SHP77 treated with DMSO at 0.1 percent for 48 hours (cell line): ENCODE measurements around the gene ZSWIM9.
A peak's percentile ranks its signal among the peaks of the same experiment; 100 is the strongest.

Source experiments
- DNase-seq: peaks from one replicate; lab custom pipeline; 2025; lab: John Stamatoyannopoulos, UW

The ZSWIM9 gene

GRCh38 chr19:48175578-48175977, 5.1 kb downstream of the ZSWIM9 start:
- DNase-seq = no peak

- no peak for DNase-seq
Observed at GRCh38 chr19:48176226-48176625, 5.7 kb downstream of the ZSWIM9 start.

- DNase-seq = no peak
Observed at GRCh38 chr19:48181505-48181904, 11.0 kb downstream of the ZSWIM9 start.

GRCh38 chr19:48182434-48182833, 12.0 kb downstream of the ZSWIM9 start:
- no peak for DNase-seq

- no peak for DNase-seq
Observed at GRCh38 chr19:48183356-48183755, 12.9 kb downstream of the ZSWIM9 start.

- no peak for DNase-seq
Observed at GRCh38 chr19:48186015-48186414, 15.5 kb downstream of the ZSWIM9 start.

GRCh38 chr19:48186541-48186991, 16.1 kb downstream of the ZSWIM9 start:
- DNase-seq = no peak

- DNase-seq = no peak
Observed at GRCh38 chr19:48190288-48190884, 19.9 kb downstream of the ZSWIM9 start.

GRCh38 chr19:48190885-48191284, 20.4 kb downstream of the ZSWIM9 start:
- no peak for DNase-seq

GRCh38 chr19:48192750-48193149, 22.3 kb downstream of the ZSWIM9 start:
- no peak for DNase-seq

- DNase-seq = no peak
Observed at GRCh38 chr19:48194041-48194843, 23.8 kb downstream of the ZSWIM9 start.

- no peak for DNase-seq
Observed at GRCh38 chr19:48194844-48195830, 24.7 kb downstream of the ZSWIM9 start.

GRCh38 chr19:48196321-48196763, 25.9 kb downstream of the ZSWIM9 start:
- DNase-seq = no peak

- no peak for DNase-seq
Observed at GRCh38 chr19:48196933-48197665, 26.6 kb downstream of the ZSWIM9 start.

- DNase-seq = no peak
Observed at GRCh38 chr19:48203222-48203793, 32.8 kb downstream of the ZSWIM9 start.

GRCh38 chr19:48203794-48204628, 33.5 kb downstream of the ZSWIM9 start:
- peak; percentile 98 for DNase-seq

GRCh38 chr19:48206397-48207093, 36.1 kb downstream of the ZSWIM9 start:
- DNase-seq = no peak

- no peak for DNase-seq
Observed at GRCh38 chr19:48210005-48210404, 39.5 kb downstream of the ZSWIM9 start.

- no peak for DNase-seq
Observed at GRCh38 chr19:48213959-48214358, 43.5 kb downstream of the ZSWIM9 start.

- DNase-seq = no peak
Observed at GRCh38 chr19:48216933-48217332, 46.5 kb downstream of the ZSWIM9 start.
